ENCODE measurements around the gene POLR3GL. TPM values are rescaled to one million over a fixed set of nuclear protein-coding genes. Genes with fewer than 3 reads are reported as not detected.

The POLR3GL gene
- total and polyA plus RNA-seq, 10 of the 15 experiments (the other 5 are each of a cell fraction or from before 2014, with no cell fraction given): 12.8 to 47.0 (median 26.6) TPM

DNA sequence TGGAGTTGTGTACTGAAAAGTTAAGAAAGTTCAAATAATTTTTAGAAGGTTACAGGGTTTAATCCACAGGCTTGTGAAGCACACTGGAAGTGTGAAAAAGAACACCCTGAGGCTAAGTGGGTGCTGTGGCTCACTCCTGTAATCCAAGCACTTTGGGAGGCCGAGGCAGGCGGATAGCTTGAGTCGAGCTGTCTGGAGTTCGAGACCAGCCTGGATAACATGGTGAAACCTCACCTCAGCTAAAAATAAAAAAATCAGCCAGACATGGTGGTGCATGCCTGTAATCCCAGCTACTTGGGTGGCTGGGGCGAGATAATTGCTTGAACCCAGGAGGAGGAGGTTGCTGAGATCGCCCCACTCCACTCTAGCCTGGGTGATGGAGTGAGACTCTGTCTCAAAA, 22.1 kb downstream of the POLR3GL start:
- BruUV-seq (replicated peaks): no TSS peak
- ChIA-PET SMC1A (ENCODE audit: uncharacterized antibody, unreplicated experiment) (interaction anchor here (0.7 to 2.1 kb wide), 4 partner anchors 8 to 126 kb away, joined by 3 to 5 read pairs (median 4); no protein-coding TSS in a partner anchor), RAD21 (ENCODE audit: unreplicated experiment) (interaction anchor here (1.0 kb wide), 1 partner anchor 10 kb away, joined by 3 read pairs; the partner anchor contains the start of gene TXNIP), POLR2A (interaction anchor here (1.1 to 3.9 kb wide), 2 partner anchors 9 to 24 kb away, joined by 6 to 21 read pairs; partner anchors contain the start of gene TXNIP), CTCF (interaction anchor here (1.1 to 12.2 kb wide), 3 partner anchors 6 to 80 kb away, joined by 3 to 196 read pairs (median 4); no protein-coding TSS in a partner anchor)
- Histone ChIP-seq H3K9ac (ENCODE audit: control insufficient read depth, insufficient read depth, low read length) (no peak overlapping the region), H3K9me3 (replicated peaks; ENCODE audit: control insufficient read depth, insufficient read depth, low read length) (no peaks in the 10 kb centered on the region), H3K4me1 (ENCODE audit: control insufficient read depth, insufficient read depth, low read length) (peaks cover 17% of the 10 kb centered on the region), H3K4me3 (no peak overlapping the region), H3K36me3 (ENCODE audit: control insufficient read depth in 2 of 2, insufficient read depth in 2 of 2, low read length in 1 of 2) (no peaks in the 10 kb centered on the region), H3K27me3 (replicated peaks in 1 of 2; ENCODE audit: control insufficient read depth in 2 of 2, insufficient read depth in 2 of 2, low read length in 1 of 2) (no peaks in the 10 kb centered on the region), H3K27ac (ENCODE audit: control insufficient read depth, insufficient read depth) (no peak overlapping the region), H3K4me2 (ENCODE audit: control insufficient read depth, insufficient read depth) (no peak overlapping the region), H3K79me2 (ENCODE audit: control insufficient read depth, insufficient read depth, low read length) (no peaks in the 10 kb centered on the region), H4K20me1 (ENCODE audit: control insufficient read depth, insufficient read depth) (no peaks in the 10 kb centered on the region), H2AFZ (ENCODE audit: control insufficient read depth, low read depth, low read length) (no peak overlapping the region)
- ATAC-seq (no peak), FAIRE-seq (no peak), DNase-seq (ENCODE audit: low read depth, low spot score) (no peak)
- no peak for TF ChIP-seq ZBED1 (IDR thresholded peaks at IDR 0.05; ENCODE audit: borderline replicate concordance)
- no peak for TF ChIP-seq E2F4 (IDR thresholded peaks at IDR 0.05; ENCODE audit: low read depth, low read length)
- TF ChIP-seq MXI1 (IDR thresholded peaks at IDR 0.05; ENCODE audit: low read depth, low read length): no peak
- no peak for TF ChIP-seq ZNF687 (IDR thresholded peaks at IDR 0.05)
- in situ Hi-C loops (cut with MboI) (no loop called here), intact Hi-C loops (cut with micrococcal nuclease; ENCODE audit: unreplicated experiment) (no loop called here)
- WGBS (ENCODE audit: insufficient coverage, insufficient replicate concordance, low lambda C conversion rate, missing lambda C conversion rate): 96% methylated on average over 4 of the region's 6 CpGs

Measured in GM12878 (cell line).